CD4-positive, alpha-beta T cell treated with Interferon gamma for 1 hour (primary cell): Measurements from ENCODE around the gene TPCN1.

Experiments used
- DNase-seq: peaks from one replicate; pipeline ENCODE4 v3.0.0-alpha.2; 2020

The TPCN1 gene

DNA sequence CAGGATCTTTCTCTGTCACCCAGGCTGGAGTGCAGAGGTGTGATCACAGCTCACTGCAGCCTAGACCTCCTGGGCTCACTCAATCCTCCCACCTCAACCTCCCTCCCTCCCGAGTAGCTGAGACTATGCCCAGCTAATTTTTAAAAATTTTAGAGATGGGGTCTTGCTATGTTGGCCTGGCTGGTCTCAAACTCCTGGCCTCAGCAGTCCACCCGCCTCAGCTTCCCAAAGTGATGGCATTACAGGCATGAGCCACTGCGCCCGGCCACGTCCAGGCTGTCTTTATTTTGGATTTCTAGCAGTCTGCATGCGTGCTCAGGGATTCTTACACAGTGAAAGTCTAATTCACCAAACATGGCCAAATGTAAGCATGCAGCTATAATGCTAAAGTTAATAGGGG is 95.9 kb downstream of the TPCN1 start:
- no peak for DNase-seq

DNA sequence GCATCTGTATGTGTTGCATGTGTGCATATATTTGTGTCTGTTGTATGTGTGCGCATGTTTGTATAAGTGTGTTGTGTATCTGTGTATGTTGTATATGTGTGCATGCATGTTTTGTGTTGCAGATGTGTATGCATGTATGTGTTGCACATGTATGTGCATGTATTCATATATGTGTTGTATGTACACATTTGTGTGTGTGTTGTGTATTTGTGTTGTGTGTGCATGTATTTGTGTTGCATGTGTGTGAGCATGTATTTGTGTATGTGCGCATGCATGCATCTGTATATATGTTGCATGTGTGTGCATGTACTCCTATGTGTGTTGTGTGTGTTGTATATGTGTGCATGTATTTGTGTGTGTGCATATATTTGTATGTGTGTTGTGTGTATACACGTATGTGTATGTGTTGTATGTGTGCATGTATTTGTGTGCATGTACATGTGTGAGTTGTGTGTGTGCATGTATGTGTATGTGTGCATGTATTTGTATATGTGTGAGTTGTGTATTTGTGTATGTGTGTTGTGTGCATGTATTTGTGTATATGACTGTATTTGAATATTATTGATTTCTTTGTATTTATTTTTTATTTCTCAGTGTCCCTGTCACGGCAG is 96.9 kb downstream of the TPCN1 start:
- DNase-seq, result no peak

DNA sequence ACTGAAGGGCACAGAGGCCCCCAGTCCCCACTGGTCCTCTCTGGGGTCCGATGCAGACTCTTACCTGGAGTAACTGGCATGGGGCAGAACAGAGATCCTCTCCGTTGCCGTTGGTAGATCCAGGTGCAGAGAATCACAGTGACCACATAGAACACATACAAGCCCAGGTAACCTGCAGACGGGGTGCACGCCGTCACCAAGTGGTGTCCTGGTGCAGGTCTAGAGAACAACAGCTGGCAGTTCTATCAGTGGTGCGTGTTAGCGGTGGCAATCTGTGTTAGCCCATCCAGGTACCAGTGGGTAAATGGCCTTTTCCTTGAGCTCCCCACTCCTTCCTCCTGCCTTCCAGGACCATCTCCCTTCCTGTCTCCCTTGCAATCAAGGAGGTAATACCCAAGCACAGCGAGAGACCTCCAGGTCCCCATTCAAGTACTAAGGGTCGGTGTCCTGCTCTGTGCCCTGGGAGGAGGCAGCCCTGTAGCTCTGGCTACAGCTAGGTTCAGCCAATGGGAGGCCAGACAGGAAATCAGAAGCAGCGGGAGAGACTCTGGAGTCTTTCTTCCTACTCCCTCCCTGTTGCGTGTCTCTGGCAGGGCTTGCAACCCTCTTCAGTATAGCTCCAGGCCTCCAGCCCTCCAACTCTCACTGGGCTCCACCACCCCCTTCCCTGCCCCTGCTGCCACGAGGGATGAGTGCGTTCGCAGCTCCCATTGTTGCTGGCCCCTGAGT is 97.8 kb downstream of the TPCN1 start:
- no peak for DNase-seq

DNA sequence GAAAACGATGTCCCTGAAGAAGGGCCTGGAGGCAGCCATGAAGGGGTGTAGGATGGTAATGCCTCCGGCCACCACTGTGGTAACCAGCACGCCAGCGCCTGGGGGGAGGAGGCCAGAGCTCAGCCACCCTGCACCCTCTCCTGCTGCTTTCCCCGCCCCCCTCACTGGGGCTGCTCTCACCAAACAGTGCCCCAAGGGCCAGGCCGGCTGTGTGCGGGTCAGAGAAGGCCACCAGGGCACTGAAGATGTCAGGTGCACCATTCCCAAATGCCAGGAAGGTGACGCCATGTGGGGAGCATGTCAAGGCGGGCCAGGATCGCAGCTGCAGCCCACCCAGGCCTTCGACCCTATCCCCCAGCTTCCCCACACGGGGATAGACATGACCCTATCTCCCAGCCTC is 99.1 kb downstream of the TPCN1 start:
- no peak for DNase-seq

DNA sequence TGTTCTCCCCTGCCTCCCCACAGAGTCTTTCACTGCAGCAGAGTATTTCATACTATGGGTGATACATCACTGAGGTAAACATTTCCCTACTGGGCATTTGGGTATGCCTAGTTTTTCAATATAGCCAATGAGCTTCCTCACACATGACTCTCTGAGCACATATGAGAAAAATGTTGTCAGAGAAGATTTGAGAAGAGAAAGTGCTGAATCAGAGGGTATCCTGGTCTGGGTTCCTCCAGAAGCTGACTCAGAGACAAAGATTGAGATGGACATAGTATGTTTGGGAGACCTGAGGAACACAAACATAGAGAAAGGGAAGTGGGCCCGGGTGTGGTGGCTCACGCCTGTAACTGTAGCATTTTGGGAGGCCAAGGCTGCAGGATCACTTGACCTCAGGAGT is 101.1 kb downstream of the TPCN1 start:
- DNase-seq, result no peak

DNA sequence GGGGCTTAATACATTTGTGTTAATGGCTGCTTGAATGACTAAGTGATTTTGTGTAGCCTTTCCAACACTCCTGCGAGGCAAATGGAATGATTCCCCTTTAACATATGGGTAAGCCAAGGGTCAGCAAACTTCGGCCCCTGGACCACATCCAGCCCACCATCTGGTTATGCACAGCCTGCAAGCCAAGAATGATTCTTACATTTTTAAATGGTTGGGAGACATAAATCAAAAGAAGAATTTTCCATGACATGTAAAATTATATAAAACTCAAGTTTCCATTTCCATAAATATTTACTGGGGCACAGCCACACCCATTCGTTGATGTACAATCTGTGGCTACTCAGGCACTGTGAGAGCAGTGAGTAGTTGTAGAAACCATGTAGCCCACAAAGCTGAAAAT is 104.7 kb downstream of the TPCN1 start:
- DNase-seq, result no peak

DNA sequence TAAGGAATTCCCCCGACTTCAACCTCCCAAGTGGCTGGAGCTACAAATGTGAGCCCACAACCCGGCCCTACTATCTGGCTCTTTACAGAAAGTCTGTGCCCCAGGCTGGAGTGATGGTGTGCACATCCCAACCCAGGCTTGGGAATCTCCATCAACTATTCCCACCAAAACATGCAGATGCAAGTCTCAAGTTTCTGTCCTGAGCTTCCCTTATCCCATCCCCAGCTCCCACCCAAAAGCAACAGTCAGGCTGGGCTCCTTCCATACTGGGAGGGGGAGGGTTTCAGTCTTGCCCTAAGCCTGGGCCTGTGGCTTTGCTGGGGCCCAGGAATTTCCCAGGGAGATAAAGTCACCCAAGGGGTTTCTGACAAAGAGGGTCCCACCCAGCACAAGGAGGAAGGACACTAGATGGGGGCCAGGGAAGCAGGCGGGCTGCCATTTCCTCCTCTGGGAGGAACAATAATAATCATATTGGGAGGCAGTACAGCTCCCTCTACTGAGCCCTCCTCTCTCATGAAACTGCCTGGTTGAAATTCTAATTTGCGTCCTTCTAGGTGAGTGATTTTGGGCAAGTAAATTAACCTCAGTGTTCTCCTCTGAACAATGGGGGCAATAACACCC is 105.6 kb downstream of the TPCN1 start:
- no peak for DNase-seq

DNA sequence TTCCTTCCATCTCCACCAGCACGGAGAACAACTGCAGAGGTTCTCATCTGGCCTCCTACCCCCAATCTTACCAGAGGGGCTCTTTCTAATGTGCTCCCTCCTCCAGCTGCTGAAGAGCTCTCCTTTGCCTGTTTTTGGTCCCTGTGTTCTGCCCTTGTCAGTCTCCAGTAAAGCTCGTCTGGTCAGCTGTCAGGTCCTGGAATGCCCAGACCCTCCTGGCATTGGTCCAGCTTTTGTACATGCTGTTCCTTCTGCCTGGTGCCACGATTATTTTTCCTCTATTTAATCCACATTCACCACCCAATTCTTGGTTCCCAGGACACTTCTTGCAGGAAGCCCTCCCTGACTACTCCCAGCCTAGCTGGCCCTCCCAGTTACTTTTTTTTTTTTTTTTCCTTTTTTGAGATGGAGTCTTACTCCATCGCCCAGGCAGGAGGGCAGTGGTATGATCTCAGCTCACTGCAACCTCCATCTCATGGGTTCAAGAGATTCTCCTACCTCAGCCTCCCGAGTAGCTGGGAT is 107.2 kb downstream of the TPCN1 start:
- no peak for DNase-seq

DNA sequence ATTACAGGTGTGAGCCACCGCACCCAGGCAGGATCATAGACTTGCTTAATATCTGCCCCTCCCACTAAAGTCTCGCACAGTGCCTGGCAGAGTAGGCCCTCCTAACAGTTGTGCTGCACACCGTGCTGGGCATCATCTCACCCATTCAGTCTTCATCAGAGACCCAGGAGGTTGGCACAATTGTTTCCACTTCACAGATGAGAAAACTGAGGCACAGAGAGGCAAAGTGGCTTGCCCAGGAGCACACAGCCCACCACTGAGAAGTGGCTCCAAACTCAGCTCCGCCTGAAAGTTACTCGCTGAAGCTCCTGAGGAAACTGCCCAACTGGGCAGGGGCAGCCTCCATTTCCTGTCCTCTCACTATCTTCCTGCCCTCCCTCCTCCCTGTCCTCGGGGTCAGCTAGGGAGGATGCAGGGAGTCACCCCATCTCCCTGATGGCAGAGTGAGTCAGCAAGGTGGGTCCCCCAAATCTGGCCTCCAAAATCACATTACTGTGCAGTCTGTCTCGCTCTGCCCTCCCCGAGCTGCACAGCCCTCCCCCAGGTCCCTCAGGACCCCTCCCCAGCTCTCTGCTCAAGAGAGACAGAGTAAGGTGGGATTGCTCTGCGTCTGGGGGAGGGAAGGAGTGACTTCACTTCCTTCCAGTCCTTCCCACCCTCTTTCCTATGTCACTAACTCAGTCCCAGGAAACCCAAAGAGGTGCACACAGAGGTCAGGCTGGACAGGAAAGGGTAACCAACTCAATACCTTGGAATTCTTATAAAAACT is 107.9 kb downstream of the TPCN1 start:
- DNase-seq, result no peak

DNA sequence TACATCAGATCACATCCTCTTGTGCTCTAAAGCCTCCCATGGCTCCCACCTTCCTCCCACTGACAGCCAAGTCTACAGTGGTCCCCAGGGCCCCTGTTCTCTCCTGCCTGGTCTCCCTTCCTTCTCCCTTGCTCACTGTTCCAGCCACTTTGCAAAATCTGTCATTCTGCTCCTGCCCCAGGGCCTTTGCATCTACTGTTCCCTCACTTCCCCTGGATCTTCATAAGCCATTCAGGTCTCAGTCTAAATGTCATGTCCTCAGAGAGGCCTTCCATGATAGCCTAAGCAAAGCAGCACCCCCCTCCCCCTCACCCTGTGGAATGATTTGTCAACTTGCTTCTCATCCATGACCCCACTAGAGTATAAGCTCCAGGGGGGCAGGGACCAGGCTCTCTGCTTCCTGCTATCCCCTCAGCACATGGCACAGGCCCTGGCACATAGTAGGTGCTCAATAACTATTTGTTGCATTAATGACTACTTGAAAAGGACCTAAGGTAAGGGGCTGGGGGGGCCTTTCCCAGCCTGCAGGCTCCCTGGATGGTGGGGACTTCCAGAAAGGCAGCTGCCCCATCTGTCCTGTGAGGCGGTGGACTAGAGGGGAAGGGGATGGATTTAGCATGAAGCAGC is 108.6 kb downstream of the TPCN1 start:
- no peak for DNase-seq

DNA sequence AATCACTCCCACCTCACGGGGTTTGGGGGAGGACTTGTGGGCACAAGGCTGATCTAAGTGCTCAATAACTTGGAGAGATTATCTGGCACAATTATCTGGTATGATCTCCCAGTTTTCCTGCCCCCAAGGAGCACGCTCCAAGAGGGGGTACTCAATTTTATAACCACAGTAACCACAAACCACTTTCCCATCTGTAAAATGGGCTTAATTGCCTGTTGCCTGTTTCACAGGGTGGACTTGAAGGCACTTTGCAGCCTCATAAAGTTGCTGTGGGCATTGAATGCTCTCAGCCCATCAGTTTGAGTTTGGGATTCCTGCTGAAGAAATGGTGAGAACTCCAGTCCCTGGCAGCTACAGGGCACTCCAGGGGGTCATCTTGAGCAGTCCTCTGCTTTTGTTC is 109.2 kb downstream of the TPCN1 start:
- no peak for DNase-seq

DNA sequence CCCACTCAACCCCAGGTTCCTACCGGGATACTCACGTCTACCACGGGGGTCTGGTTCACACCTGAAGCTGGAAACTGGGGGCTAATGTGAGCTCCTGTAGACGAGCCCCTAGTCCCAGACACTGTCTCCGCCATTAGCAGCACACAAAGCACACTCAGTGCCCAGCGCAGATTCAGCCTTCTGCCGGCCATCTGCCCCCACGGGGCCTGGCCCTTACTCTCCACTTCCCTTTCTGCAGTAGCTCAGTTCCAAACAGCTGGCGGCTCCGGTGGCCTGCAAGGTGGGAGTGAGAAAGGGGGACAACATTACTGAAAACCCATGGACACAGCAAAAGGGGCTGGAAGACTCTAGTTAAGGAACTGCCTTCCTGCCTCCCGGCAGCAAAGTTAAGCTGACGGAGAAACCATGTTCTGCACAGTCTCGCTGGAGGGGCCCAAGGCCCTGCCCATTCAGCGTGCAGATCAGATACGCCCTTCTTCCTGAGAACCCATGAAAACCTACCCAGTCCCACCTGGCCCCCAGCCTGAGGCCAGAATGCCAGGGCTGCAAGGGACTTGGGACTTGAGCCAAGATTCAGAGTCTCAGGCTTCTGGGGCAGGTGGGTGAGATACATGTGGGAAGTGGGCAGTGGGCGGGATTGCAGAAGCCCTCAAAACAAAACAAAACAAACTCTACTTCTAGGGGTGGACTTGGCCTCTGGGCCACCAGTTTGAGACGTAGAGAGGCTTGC is 111.6 kb downstream of the TPCN1 start:
- no peak for DNase-seq

DNA sequence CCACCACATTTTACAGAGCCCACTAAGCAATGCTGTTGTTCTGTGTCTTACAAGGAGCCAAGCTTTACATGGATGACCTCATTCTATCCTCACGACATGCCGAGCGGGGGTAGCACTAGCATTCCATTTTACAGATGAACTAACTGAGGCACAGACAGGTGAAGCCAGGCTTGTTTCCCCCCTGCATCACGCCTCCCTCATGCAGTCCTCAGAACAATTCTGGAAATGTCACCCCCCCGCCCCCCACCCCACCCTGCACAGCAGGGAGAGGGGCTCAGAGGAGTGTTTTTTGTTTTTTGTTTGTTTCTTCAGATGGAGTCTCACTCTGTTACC is 112.1 kb downstream of the TPCN1 start:
- no peak for DNase-seq

DNA sequence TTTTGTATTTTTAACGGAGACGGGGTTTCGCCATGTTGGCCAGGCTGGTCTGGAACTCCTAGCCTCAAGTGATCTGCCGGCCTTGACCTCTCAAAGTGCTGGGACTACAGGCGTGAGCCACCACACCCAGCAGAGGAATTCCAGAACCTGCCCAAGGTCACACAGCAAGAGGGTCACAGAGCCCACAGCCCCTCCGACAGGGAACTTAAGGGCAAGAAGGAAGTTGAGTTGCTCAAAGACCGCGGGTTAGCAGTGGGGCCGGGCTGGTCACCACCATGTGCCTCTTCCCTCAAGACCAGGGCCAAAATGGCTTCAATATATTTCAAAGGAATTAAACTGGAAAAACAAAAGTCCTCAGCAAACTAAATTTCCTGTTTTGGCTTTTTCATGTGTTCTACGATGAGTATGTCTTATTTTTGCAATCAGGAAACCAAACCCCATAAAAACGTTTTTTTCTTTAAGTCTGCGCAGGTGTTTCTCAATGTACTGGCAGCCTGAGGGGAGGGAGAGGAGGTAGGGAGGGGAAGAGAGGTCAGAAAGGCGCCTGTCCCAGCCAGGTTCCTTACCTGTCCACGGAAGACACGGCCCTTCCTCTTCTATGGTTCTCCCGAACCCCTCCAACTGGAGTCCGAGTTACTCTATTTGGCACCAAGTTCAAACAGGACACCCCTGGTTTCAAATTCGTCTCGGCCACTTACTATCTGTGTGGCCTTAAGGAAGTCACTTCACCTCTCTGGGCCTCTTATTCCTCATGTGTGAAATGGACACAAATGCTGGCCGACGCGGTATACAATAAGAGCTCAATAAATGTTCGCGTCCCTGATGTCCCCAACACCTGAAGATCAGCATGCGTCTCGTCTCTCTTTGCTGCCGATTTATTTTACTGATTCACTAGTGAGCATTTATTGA is 112.9 kb downstream of the TPCN1 start:
- DNase-seq, result peak; percentile 9

DNA sequence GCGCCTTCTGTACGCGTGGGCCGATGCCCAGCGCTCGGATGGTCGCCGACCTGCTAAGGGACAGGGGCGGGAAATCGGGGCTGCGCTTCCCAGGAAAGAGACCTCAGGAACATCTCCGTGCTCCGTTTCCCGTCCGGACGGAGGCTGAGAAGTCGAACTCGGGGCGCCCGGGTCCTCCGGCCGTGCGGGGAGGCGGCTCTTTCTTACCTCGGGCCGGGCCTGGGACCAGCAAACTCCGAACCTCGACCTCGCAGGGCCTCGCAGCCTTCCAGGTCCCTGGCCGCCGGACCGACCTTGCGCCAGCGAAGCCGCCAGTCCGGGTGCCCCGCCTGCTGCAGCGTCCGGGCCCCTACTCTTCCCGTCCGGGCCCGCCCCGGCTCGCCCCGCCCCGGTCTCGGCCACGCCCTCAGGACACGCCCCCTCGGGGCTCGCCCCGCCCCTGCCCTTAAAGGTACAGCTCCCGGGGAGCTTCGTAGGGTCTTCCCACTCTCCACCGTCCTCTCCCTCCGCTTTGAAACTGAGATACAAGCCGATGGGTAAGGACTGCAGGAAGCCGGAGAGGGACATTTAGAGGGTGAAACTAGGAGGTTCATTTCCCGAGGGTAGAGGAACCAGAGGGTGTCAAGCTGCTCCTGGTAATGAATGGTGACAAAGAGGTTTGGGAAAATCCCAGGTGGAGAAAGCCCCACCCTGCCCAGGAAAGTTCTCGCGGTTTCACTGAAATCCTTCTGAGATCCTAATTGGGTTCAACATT is 113.7 kb downstream of the TPCN1 start, which contains the start of gene SLC8B1:
Gene SLC8B1, minus strand, starts transcription at position 324 of the 754 bp plus-strand sequence. CDS start 2,231 bp downstream, outside the sequence.
- DNase-seq, result peak; percentile 82

DNA sequence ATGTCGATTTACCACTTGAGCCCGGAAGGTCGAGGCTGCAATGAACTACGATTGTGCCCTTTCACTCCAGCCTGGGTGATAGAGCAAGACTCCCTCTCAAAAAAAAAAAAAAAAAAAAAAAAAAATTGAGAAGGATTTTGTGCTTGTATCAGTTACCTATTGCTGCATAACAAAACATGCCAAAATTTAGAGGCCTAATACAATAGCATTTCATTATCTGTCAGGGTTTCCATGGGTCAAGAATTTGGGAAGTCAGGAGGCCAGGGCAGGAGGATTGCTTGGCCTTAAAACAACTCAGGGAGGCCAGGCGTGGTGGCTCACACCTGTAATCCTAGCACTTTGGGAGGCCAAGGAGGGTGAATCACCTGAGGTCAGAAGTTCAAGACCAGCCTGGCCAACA is 118.3 kb downstream of the TPCN1 start:
- no peak for DNase-seq

DNA sequence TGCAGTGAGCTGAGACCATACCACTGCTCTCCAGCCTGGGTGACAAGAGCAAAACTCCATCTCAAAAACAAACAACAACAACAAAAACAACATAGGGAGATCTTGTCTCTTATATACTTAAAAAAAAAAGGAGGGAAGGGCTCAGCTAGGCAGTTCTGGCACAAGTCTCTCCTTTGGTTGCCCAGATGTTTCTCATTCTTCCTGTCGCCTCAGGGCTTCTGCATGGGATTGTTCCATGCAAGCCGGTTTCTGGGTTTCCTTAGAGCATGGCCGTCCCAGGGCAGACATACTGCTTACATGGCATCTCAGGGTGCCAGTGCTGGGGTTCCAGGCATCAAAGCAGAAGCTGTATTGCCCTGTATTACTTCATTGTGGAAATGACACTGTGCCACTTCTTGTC is 118.8 kb downstream of the TPCN1 start:
- DNase-seq, result no peak

DNA sequence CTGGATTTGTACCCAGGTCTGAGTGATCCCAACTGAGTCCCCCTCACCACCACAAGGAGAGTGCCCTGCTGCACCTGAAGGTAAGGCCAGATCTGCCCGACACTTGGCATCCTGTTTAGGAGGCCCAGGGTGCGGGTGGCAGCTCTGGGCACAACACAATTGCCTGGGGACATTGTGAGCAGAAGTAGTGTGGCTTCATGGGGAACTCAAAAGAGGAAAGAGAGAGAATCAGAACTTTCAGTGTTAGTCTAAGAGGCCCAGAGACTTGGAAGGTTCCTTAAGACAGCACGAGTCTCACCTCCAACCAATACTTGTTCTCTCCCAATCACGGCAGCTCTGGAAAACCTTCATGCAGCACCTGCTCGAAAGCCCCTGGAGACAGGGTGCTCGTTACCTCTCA is 120.3 kb downstream of the TPCN1 start:
- no peak for DNase-seq

DNA sequence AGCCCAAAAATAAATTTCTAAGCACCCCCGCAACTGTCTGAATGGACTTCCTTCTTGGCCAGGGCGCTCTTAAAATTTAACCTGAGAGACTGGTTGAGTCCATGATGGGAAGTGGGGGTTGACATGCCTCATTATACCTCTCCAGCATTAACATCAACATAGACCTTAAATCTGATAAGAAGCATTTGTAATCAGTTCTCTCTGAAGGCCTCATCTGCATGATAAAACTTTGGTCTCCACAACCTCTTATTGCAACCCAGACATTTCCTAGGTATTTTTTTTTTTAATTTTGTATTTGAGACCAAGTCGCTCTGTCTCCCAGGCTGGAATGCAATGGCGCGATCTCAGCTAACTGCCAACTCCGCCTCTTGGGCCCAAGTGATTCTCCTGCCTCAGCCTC is 124.1 kb downstream of the TPCN1 start:
- DNase-seq, result no peak

DNA sequence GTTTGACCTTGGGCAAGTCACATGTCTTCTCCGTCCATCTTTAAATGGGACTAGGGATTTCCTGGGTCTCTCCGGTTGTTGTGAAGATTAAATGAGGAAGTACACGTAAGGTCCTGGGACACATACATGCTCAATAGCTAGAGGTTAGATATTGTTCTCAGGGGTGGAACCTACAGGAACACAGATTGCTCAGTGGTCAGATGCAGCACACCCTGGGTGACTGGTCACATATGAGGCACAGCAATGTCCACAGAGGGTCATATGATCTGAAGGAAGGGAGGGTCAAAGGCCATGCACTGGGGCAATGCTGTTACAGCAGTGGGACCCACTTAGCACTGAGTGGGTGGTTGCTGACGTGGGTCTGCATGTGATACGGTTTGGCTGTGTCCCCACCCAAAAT is 125.1 kb downstream of the TPCN1 start:
- DNase-seq, result no peak
